Bone marrow (tissue), 2 donors: ENCODE measurements around the gene BOLA2B.

Source experiments
- DNase-seq, 2 donors: peaks; one replicate each; lab custom pipeline; 2025; lab: John Stamatoyannopoulos, UW

Gene BOLA2B

GRCh38 chr16:30143347-30143702 is 50.1 kb downstream of the BOLA2B start:
- DNase-seq, result no peak
